Activated T-helper 1 cell treated with anti-CD3 and anti-CD28 coated beads, Interleukin-12 subunit alpha, Interleukin-12 subunit beta, Interleukin-2, Interleukin-4 antibody, amounts not matched to agents 30 ng/mL and 10 ng/mL and 1 ng/mL, durations not matched to agents 14 hours and 24 hours and 36 hours (primary cell): Measurements from ENCODE around the gene CORO6. TPM values are rescaled to one million over a fixed set of nuclear protein-coding genes. Genes with fewer than 3 reads are reported as not detected.

Experiments used
- DNase-seq: peaks from one replicate; pipeline ENCODE4 v3.0.0; 2021; ENCODE audit warnings: low spot score
- H3K27ac Mint-ChIP-seq: one replicate; pipeline ENCODE4 v1.8.0; 2021; ENCODE audit warnings: mild to moderate bottlenecking, mixed read lengths
- H3K27me3 Mint-ChIP-seq: one replicate; pipeline ENCODE4 v1.8.0; 2022; ENCODE audit warnings: mild to moderate bottlenecking, moderate library complexity, mixed read lengths; ENCODE audit not compliant: insufficient read depth
- H3K36me3 Mint-ChIP-seq: one replicate; pipeline ENCODE4 v1.8.0; 2021; ENCODE audit warnings: low read depth, mixed read lengths
- H3K4me1 Mint-ChIP-seq: one replicate; pipeline ENCODE4 v1.8.0; 2021; ENCODE audit warnings: low read depth, mixed read lengths
- H3K4me3 Mint-ChIP-seq: one replicate; pipeline ENCODE4 v1.8.0; 2021; ENCODE audit warnings: mild to moderate bottlenecking, moderate library complexity, mixed read lengths
- H3K9me3 Mint-ChIP-seq: one replicate; pipeline ENCODE4 v1.8.0; 2021; ENCODE audit warnings: mixed read lengths
- intact Hi-C: fragments of 100-400 bp; cut with micrococcal nuclease; formaldehyde crosslinking; loops from one replicate; pipeline ENCODE4 v1.15.1; 2024
- total RNA-seq: library from RNA; stranded (reverse); gene quantifications from 2 replicates; pipeline ENCODE4 v1.2.3, GENCODE V29; 2022

CORO6 gene
- total RNA-seq, 1 donor from 2014 or later = 5.1 TPM

DNA sequence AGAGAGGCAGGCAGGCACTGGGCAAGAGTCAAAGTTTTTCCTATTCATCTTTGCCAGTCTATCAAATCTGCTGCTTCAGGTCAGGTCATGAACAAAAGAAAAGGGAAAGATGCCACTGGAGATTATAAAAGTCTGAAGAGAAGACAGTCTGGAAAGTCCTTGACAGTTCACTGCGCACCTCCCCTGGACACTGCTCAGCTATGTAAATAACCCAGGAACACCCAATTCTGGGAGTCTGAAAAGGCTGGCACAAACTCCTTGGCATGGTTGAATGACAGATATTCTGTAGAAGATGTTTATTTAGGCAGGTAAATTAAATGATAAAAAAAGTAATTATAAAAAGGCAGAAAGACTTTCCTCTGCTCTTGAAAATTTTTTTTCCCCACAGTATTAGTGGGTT is 5.2 kb upstream of the CORO6 start:
- H3K4me1 Mint-ChIP-seq = peaks cover 52% of the 10 kb centered on the region
- H3K9me3 Mint-ChIP-seq = no peaks in the 10 kb centered on the region
- peaks cover 23% of the 10 kb centered on the region for H3K36me3 Mint-ChIP-seq
- no peaks in the 10 kb centered on the region for H3K27me3 Mint-ChIP-seq
- no peak overlapping the region for H3K27ac Mint-ChIP-seq
- intact Hi-C loops = no loop called here
- H3K4me3 Mint-ChIP-seq = no peak overlapping the region
- DNase-seq = no peak

DNA sequence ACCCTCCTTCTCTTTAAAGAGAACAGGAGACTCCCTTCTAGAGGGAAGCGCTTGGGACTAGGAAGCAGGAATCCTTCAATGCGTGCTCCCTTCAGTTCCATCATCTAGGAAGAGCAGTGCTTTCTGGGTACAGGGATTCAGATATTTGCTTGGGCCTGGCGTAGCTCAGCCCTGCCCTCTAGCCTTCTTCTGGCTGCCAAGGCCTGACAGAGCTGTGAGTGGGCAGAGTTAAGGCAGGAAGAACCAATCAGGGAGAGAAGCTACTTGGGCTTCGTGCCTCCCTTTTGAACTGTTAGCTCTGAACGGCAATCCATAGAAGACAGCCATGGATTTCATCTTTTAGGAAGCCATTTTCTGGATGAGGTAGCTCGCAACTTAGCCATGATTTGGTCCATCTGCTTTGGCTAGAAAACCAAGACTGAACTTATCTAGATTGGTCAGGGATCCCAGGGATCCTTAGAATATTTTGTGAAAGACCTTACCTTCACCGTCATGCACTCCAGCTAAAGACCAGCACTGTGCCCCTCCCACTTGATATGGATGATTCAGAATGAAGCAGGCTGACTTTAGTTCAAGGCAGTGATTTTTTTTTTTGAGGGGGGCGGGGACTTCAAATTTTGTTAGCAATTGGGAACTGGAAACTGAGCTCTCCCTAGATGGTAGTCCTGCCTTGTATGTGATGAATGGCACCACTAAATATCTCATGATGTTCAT is 2.5 kb upstream of the CORO6 start:
- Mint-ChIP-seq H3K27me3 (no peaks in the 10 kb centered on the region), H3K4me3 (no peak overlapping the region), H3K27ac (peak overlapping the region; percentile 23), H3K9me3 (no peaks in the 10 kb centered on the region), H3K36me3 (peaks cover 10% of the 10 kb centered on the region), H3K4me1 (peaks cover 59% of the 10 kb centered on the region)
- DNase-seq = no peak
- intact Hi-C loops = no loop called here

- H3K36me3 Mint-ChIP-seq = peaks cover 10% of the 10 kb centered on the region
- peaks cover 53% of the 10 kb centered on the region for H3K4me1 Mint-ChIP-seq
- no peaks in the 10 kb centered on the region for H3K27me3 Mint-ChIP-seq
- no peak for DNase-seq
- no peak overlapping the region for H3K27ac Mint-ChIP-seq
- peak overlapping the region; percentile 32 for H3K4me3 Mint-ChIP-seq
- no peaks in the 10 kb centered on the region for H3K9me3 Mint-ChIP-seq
- intact Hi-C loops = no loop called here
These were observed 1.9 kb upstream of the CORO6 start for GRCh38 chr17:29624586-29624985.

DNA sequence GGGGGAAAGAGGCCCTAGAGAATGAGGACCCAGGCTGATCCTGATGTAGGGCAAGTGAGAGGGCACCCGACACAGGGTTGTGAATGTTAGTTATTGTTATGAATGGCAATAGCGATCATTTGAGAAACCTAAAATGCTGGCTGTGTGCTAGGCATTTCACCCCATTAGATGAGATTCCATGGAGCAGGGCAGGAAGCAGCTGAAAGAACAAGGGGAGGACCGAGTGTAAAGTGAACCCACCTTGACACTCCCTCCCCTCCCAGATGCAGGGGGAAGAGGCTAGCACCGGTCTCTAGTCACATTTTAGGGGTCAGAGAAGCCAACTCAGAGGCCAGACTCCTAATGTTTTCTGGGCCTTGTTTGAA is 553 bp upstream of the CORO6 start:
- DNase-seq = no peak
- no peaks in the 10 kb centered on the region for H3K27me3 Mint-ChIP-seq
- intact Hi-C loops = loop anchor here (1.0 to 2.0 kb wide), 3 partner anchors 8 to 84 kb away; no protein-coding TSS in a partner anchor
- peaks cover 6% of the 10 kb centered on the region for H3K36me3 Mint-ChIP-seq
- H3K9me3 Mint-ChIP-seq = no peaks in the 10 kb centered on the region
- peak overlapping the region; percentile 80 for H3K4me3 Mint-ChIP-seq
- H3K27ac Mint-ChIP-seq = peak overlapping the region; percentile 81
- H3K4me1 Mint-ChIP-seq = peaks cover 41% of the 10 kb centered on the region

- Mint-ChIP-seq H3K36me3 (peaks cover 5% of the 10 kb centered on the region), H3K4me3 (peak overlapping the region; percentile 69), H3K27me3 (peaks cover 4% of the 10 kb centered on the region), H3K4me1 (peaks cover 46% of the 10 kb centered on the region), H3K27ac (no peak overlapping the region), H3K9me3 (no peaks in the 10 kb centered on the region)
- no peak for DNase-seq
- intact Hi-C loops = loop anchor here (1.0 to 2.0 kb wide), 4 partner anchors 17 to 158 kb away; no protein-coding TSS in a partner anchor
These were observed 939 bp downstream of the CORO6 start for GRCh38 chr17:29621751-29622194.

DNA sequence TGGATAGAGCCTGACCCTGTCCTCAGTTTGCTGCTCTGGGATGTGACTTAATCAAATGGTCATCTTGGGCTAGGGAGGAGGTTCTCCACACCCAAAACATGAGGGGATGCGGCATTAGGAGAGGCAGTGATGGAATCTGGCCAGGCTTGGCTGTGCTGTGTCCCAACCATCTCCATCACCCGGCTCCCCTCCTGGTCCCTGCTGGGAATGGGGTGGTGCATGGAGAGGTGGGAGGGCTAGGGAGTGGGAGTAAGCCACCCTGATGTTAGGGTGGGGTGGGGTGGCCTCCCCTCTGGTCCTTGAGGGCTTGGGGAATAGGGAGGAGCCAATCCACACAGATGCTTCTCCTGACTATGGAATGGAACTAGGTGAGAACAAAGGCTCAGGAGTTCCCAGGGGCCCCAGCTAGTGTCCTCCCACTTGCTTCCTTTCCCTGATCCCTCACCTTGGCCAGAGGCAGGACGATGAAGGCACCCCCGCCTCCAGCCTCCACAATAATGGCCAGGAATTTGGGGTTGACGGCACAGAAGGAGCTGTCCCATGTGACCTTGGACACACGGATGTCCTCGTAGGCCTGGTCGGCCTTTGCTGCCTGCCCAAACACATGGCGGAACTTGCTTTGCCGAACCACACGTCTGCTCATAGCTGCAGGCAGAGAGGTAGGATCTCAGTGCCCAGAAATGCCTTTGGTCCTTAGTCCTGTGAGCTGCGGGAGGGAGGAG is 1.8 kb downstream of the CORO6 start:
- Mint-ChIP-seq H3K4me3 (peak overlapping the region; percentile 69), H3K4me1 (peaks cover 52% of the 10 kb centered on the region), H3K27me3 (peaks cover 6% of the 10 kb centered on the region), H3K36me3 (peaks cover 3% of the 10 kb centered on the region), H3K9me3 (no peaks in the 10 kb centered on the region), H3K27ac (no peak overlapping the region)
- intact Hi-C loops = no loop called here
- DNase-seq = no peak

GRCh38 chr17:29620271-29620670 is 2.4 kb downstream of the CORO6 start:
- DNase-seq = no peak
- intact Hi-C loops = no loop called here
- H3K4me1 Mint-ChIP-seq = peaks cover 53% of the 10 kb centered on the region
- H3K27ac Mint-ChIP-seq = no peak overlapping the region
- H3K9me3 Mint-ChIP-seq = no peaks in the 10 kb centered on the region
- peaks cover 8% of the 10 kb centered on the region for H3K27me3 Mint-ChIP-seq
- peak overlapping the region; percentile 39 for H3K4me3 Mint-ChIP-seq
- no peaks in the 10 kb centered on the region for H3K36me3 Mint-ChIP-seq

DNA sequence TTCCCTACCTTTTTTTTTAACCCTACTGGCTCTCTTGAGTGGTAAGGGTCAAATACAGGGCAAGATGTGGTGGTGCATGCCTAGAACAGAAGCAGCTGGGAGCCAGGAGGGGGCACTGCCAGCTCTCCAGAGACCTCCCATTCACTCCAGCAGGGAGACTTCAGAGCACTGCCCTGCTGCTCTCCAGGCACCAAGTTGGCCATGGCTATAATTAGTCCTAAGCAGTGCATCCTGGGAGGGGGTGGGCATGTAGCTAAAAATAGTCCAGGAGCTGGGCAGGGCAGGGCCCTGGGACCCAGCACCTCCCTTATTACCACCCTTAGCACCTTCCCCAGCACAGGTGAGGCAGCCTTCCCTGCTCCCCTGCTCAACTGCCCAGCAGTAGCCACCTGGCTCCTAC is 3.5 kb downstream of the CORO6 start:
- peaks cover 8% of the 10 kb centered on the region for H3K27me3 Mint-ChIP-seq
- H3K4me3 Mint-ChIP-seq = no peak overlapping the region
- H3K9me3 Mint-ChIP-seq = no peaks in the 10 kb centered on the region
- peaks cover 53% of the 10 kb centered on the region for H3K4me1 Mint-ChIP-seq
- no peaks in the 10 kb centered on the region for H3K36me3 Mint-ChIP-seq
- intact Hi-C loops = loop anchor here (10.0 kb wide), 1 partner anchor 496 kb away; the partner anchor contains the start of gene NSRP1
- H3K27ac Mint-ChIP-seq = no peak overlapping the region
- DNase-seq = no peak

GRCh38 chr17:29618272-29619065 is 4.2 kb downstream of the CORO6 start:
- Mint-ChIP-seq H3K4me1 (peaks cover 49% of the 10 kb centered on the region), H3K27ac (no peak overlapping the region), H3K9me3 (no peaks in the 10 kb centered on the region), H3K36me3 (no peaks in the 10 kb centered on the region), H3K27me3 (peaks cover 8% of the 10 kb centered on the region), H3K4me3 (no peak overlapping the region)
- intact Hi-C loops = loop anchor here (1.0 to 10.0 kb wide), 2 partner anchors 50 to 496 kb away; partner anchors contain the start of genes NSRP1 and TP53I13
- DNase-seq = no peak

DNA sequence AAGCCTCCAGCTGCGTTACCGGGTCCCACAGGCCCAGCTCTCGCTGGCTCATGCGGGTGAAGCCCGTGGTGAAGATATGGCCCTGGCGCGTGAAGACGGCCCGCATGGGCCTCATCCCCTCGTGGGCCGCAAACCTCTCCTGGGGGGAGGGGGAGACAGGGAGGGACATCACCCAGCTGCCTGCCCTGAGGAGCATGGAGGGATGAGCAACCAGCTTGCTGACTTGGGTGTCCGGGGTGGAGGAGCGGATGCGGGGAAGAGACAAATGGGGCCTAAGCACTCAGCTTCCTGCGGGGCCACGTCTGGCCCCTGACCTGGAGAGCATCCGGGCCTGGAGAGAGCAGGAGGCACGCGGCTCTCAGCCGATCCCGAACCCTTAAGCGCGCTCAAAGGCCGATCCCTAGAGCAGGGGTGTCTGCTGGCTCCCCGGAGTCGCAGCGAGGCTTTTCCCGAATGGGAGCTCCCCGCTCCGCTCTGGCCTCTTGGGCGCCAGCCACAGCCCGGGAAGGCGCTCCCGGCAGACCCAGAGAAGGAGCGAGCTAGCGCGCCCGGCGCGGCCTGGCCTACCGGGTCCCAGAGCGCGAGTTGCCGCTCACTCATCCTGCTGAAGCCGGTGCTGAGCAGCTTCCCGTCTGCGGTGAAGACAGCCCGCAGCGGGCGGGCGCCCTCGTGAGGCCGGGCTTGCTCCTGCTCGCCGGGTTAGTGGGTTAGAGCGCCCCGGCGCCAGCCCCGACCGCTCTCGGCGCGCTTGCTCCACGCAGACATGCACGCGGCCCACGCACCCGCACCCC is 5.0 kb downstream of the CORO6 start:
- Mint-ChIP-seq H3K4me3 (peak overlapping the region; percentile 81), H3K27me3 (peaks cover 8% of the 10 kb centered on the region), H3K9me3 (no peaks in the 10 kb centered on the region), H3K27ac (peak overlapping the region; percentile 66), H3K36me3 (no peaks in the 10 kb centered on the region), H3K4me1 (peaks cover 42% of the 10 kb centered on the region)
- intact Hi-C loops = loop anchor here (1.0 to 10.0 kb wide), 6 partner anchors 49 to 497 kb away; partner anchors contain the start of genes NSRP1, SSH2 and TP53I13
- peak; percentile 86 for DNase-seq

- Mint-ChIP-seq H3K36me3 (no peaks in the 10 kb centered on the region), H3K4me3 (peak overlapping the region; percentile 81), H3K27ac (peak overlapping the region; percentile 66), H3K4me1 (peaks cover 40% of the 10 kb centered on the region), H3K9me3 (no peaks in the 10 kb centered on the region), H3K27me3 (peaks cover 8% of the 10 kb centered on the region)
- intact Hi-C loops = loop anchor here (1.0 to 10.0 kb wide), 5 partner anchors 89 to 498 kb away; partner anchors contain the start of genes NSRP1 and SSH2
- DNase-seq = peak; percentile 86
These were observed 5.6 kb downstream of the CORO6 start for GRCh38 chr17:29617125-29617480.
